HG02571 (cell line): ENCODE measurements around the gene TRIM37.
A peak's percentile ranks its signal among the peaks of the same experiment; 100 is the strongest.

ENCODE experiments used
- ATAC-seq: cut with Tn5 transposase; IDR thresholded peaks from one replicate; pipeline ENCODE4 v1.9.1; 2021; ENCODE audit warnings: mild to moderate bottlenecking, moderate library complexity; ENCODE audit not compliant: unreplicated experiment

TRIM37 gene

DNA sequence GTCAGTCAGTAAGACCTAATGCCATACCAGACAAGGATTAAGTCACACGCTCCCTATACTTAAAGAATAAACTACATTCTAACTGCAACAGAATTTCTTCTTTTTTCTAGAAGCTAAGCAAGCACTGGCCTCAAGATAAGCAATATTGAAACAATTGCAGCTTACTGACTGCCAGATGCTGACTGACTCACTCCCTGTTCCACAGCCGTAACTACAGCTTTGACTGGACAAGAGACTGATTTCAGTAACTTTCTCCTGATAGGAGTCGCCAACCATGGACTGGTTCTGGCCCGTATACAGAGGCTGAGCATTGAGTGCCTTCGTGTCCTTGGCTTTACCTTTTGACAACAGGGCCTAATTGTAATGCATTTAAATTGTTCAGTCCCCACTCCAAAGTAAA, 67.9 kb downstream of the TRIM37 start:
- no peak for ATAC-seq

DNA sequence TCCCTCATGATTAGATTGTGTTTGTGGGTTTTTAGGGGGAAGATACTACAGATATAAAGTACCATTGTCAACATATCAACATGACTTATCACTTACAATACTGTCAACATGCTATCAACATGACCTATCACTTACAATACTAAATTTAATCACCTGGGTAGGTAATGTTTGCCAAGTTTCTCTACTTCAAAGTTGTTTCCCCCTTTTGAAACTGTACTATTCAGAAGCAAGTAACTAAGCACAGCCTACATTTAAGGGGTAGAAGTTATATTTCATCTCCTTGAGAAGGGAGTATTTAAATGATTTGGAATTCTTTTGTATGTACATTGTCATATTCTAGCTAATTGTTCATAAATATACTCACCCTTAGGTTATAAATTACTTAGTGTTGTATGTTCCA, 68.7 kb downstream of the TRIM37 start:
- no peak for ATAC-seq

DNA sequence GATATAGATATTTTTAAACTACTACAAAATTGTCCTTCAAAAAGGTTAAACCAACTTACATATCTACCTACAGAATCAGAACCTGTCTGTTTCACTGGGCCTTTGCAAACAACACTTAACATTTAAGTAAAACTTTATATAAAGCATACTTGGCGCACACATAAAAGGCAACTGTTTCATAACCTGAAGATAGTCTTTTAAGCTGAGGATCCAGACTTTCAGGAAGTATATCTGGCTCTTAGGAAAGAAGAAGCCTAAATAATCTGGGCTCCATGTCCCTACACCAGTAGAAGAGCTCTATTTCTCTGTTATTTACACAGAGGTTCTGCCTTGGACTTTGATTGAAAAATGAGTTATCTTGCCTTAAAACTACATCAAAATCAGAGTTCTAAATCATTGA, 75.9 kb downstream of the TRIM37 start:
- ATAC-seq = no peak

DNA sequence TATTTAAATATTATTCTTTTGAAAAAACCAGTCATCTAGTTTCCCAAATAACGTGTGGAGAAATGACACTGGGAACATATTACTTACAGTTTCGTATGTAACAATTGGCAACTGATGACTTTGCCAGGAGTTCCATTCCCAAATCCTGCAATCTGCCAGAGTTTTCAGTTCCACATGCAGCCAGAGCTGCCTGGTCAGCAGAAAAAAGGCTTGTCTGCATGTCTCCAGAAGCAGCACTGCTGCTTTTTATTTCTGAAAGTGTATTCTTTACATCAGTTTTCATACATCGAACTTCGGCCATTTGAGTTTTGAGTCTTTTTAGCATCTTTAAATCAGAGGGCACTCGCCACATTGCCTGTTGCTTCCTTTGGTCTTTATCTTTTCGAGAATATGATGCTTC, 78.4 kb downstream of the TRIM37 start:
- ATAC-seq = no peak

DNA sequence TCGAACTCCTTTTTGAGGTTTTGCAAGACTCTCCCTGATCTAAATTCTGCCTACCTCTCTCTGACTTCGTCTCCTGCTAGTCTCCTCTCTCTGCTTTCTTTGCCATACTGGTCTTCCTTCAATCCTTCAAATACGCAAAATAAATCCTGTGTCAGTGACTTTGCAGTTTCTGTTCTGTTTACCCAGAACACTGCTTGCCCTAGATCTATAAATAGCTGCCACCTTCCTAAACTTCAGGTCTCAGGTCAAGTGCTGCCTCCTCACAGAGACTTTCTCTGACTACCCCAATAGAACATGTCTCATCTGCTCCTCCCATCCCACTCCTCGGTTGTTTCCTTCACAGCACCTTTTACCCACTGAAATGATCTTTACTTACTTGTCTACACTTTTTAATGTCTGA, 78.9 kb downstream of the TRIM37 start:
- no peak for ATAC-seq

DNA sequence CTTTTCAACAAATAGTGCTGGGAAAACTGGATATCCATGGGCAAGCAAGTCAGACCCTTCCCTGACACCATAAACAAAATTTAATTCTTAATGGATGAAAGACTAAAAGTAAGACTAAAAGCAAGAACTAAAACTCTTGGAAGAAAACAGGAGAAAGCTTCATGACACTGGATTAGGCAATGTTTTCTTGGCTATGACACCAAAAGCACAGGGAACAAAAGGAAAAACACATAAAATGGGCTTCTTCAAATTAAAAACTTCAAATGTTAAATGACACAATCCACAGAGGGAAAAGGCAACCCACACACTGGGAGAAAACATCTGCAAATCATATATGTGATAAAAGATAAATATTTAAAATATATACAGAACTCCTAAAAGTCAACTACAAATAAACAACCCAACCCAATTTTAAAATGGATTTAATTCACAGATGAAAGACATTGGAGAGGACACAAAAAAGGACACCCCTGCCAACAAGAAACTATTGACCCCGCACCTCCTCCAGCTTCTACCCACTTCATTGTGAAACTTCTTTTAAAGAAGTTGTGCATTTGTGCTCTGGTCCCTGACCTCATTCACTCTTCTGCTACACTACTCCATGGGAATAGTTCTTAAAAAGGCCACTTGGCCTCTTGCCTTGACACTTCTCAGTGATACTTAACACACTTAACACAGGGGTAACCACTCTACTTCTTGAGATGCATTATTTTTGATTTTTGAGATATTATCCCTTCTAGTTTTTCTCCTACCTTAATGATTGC, 80.3 kb downstream of the TRIM37 start:
- ATAC-seq = no peak

DNA sequence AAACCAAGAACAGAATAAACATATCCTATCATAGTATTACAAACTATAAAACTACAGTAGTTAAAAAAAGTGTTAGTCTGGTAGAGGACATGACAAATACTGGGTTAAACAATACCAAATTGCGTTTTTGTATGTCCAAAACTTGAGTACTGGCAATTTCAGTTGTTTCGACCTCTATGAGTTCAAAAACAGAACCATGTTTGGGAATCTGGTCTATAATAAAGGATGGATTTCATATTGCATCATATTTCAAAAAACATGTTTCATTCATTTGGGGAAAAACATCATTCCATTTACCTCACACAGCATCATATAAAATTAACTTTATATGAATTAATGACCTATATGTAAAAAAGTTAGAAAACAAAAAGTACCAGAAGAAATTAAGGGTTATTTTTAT, 81.8 kb downstream of the TRIM37 start:
- ATAC-seq = no peak

DNA sequence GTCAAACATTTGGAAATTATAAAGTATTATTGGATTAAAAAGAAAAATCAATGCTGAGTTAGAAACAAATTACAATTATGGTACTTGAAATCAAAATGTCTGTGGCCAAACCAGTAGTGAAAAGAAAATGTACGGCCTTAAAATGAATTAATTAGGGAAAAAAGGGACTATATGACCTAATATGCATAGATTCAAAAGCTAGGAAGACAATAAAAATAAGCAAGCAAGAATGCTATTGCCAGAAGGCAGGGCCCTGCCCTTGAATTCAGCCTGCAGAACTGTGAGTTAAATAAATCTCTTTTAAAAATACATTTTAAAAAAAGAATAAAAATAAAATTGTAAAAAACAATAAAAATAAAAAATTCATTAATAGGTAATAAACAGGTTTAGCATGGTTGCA, 88.7 kb downstream of the TRIM37 start:
- ATAC-seq = no peak

DNA sequence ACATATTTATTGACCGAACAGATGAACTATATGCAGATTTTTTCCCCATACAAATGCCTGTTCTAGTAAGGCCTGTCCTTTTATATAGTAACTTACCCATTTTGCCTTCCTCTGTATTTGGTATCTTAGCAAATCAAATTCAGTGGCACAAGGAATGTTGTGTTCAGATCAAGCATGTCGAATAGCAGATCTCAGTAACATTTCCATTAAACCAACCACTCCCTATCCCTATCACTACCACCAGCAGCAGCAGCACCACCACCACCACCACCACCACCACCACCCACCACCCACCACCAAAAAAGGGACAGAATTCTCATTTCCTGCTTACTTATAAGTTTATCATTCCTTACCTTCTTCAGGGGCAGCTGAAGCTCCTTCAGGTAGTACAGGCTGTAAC, 94.7 kb downstream of the TRIM37 start:
- no peak for ATAC-seq

DNA sequence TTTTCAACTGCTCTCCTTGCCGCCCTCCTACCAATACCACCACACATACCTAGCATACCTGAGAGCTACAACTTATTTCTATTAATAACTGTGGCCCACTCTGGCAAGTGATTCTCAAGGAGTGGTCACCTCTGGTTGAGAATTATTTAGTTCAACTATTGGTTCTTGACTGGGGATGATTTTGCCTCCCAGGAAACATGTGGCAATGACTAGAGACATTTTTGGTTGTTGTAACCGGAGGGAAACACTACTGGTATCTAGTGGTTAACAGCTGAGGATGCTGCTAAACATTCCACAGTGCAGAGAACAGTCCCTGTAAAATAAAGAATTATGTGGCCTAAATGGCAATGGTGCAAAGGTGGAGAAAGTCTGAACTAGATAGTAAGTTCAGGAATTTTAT, 96.7 kb downstream of the TRIM37 start:
- ATAC-seq = no peak

DNA sequence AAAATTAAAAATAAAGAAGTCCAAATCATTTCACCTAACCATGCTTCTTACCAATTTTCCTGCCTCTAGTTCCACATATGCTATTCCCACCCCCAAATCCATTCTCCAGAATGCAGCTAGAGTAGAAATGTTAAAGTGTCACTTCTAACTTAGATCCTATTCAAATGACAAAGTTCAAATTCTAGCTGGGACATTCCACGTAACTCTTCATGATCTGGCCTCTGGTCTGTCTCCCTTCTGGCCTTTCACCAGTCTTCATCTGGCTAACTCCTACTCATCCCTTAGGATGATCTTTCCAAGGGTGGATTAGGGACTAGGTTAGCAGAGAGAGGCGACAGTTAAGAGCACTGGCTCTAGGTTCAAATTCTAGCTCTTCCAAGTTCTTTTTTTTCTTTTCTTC, 97.9 kb downstream of the TRIM37 start:
- no peak for ATAC-seq

DNA sequence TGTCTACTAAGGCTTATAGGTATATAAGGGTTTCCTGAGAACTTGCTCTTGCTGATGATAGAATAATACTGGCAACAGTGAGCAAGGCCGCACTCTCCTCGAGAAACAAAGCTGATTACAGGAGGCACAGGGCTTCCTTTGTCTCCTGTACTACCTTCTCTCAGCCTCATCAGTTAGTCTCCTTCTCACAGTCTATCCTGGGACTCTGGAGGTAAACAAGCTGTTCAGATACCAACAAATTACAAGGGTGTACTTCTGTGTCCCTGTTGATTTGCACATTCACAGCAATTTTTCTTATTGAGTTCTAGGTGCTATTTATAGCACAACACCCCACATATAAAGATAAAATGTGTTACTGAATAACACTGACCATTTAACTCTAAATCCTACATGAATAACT, 98.7 kb downstream of the TRIM37 start:
- no peak for ATAC-seq

DNA sequence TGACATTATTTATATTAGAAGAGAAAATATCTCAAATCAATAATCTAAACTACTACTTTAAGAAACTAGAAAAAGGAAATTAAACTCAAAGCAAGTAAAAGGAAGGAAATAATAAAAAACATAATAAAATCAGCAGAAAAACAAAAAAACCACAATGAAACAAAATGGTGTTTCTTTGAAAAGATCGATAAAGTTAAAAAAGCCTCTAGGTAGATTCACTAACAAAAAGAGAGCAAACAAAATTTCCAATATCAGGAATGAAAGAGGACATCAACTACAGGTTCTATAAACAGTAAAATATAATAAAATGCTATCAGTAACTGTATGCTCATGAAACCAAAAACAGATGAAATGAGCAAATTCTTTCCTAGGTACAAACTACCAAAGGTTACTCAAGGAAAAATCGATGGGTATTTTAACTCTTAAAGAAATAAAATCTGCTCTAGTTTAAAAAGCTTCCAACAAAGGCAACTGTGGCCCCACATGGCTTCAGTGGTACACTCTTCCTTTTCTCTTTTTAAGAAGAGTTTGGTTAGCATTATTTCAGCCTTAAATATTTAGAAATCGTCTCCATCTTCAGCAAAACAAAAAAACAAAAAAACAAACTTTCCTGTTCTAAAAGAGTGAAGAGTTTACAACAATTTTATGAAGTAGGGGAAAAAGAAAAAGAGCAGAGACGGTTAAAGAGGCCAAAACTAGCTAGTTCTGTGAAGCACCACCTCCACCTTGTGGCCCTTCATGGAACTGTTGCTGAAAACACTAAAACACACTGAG, 102.2 kb downstream of the TRIM37 start:
- ATAC-seq = no peak

DNA sequence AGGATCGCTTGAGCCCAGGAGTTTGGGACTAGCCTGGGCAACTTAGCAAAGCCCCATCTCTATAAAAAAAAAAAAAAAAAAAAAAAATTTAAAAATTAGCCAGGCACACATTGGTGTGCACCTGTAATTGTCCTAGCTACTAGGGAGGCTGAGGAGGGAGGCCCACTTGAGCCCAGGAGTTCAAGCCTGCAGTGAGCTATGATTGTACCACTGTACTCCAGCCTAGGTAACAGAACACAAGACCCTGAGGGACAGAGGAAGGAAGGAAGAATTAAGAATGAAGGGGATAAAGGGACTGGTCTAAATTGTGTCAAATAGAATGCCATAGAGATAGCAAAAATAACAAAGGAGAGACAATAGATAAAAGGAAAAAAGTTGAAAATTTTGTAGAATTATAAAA, 102.8 kb downstream of the TRIM37 start:
- no peak for ATAC-seq

DNA sequence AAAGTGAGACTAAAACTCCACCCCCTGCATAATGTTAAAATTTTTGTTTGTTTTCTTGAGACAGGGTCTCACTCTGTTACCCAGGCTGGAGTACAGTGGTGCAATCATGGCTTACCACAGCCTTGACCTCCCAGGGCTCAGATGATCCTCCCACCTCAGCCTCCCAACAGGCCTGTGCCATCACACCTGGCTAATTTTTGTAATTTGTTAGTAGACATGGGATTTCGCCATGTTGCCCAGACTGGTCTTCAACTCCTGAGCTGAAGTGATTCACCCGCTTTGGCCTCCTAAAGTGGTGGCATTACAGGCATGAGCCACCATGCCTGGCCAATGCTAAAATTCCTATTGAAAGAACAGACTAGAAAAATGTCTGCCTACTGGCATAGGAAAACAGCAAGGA, 103.8 kb downstream of the TRIM37 start:
- no peak for ATAC-seq

DNA sequence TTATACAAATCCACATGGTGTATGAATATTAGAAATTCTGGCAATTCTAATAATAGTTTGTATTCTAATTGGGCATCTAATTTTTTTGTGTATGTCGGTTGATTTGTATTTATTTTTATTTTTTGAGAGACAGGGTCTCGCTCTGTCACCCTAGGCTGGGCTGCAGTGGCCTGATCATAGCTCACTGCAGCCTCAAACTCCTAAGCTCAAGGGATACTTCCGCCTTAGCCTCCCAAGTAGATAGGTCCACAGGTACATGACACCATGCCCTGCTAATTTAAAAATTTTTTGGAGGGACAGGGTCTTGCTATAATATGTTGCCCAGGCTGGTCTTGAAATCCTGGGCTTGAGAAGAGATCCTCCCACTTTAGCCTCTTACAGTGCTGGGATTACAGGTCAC, 104.6 kb downstream of the TRIM37 start:
- ATAC-seq = no peak

DNA sequence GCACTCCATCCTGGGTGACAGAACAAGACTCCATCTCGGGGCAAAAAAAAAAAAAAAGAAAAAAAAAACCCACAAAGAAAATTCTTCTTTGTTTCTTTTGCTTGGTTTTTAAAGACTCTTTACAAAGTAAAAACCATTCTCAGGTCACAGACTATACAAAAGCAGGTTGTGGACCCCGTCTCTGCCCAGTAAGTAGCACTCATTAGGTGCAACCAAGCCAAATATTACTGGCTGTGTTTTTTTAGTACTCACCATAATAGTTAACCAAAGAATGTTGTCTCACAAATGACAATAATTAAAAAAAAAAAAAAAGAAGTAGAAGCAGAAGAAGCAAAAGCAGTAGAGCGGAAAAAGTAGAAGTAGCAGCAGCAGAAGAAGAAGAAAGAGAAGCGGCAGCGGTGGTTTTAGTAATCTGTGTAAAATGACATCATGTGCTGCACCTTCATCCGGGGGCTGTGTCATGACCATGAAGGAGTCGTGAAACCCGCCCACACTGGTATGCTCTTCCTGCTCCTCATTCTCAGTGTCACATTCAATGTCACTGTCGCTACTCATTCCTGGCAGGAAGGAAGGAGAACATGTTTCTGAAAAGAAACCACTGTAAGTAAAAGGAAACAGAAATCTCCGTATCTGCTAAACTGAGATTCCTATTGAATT, 105.4 kb downstream of the TRIM37 start:
- peak; percentile 86 for ATAC-seq

DNA sequence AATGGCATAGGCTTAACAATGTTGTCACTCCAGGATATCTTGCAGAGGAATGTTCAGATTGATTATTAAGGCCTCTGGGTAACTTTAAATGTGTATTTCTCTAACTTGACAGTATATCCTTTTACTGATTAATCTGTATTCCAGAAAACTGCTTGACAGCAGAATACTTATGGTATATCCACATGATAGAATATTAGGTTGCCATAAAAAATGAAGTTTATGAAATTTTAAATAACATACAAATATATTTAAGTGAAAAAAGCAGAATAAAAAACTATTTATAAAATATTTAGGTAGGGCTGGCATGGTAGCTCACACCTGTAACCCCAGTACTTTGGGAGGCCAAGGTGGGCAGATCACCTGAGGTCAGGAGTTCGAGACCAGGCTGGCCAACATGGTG, 106.7 kb downstream of the TRIM37 start:
- no peak for ATAC-seq

DNA sequence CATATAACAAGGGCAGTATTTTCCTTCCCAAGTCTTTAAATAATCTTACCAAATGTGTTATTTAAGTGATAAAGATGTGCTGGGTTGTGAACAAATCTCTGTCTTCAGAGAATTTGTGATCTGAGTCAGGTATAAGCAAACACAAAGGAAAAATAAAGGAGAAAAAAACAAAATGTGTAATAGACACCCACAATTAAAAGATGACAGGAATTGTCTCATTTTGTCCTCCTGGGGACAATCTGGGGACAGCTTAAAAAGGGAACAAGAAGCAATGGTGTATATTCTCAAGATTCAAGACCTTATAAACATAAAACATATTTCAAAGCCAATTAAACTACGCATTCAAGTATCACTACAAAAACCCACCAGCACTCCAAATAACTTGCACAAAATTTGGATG, 107.2 kb downstream of the TRIM37 start:
- ATAC-seq = no peak

DNA sequence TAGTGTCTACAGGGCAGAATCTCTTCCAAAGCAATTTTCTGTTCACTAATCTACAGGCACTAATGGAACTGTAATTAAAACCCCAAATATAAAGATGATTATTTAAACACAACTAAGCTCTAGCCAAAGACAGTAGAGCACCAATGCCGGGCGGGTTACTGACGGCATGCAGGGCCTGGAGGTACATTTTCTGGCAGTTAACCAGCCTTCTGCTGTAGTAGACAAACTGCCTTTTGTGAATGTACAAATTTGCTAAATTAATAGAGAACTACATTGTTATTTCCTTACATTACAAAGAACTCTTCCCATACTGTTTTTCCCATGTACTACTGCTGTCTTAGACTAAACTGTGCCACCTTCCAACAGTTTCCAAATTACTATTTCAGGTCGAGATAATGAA, 107.8 kb downstream of the TRIM37 start:
- no peak for ATAC-seq

DNA sequence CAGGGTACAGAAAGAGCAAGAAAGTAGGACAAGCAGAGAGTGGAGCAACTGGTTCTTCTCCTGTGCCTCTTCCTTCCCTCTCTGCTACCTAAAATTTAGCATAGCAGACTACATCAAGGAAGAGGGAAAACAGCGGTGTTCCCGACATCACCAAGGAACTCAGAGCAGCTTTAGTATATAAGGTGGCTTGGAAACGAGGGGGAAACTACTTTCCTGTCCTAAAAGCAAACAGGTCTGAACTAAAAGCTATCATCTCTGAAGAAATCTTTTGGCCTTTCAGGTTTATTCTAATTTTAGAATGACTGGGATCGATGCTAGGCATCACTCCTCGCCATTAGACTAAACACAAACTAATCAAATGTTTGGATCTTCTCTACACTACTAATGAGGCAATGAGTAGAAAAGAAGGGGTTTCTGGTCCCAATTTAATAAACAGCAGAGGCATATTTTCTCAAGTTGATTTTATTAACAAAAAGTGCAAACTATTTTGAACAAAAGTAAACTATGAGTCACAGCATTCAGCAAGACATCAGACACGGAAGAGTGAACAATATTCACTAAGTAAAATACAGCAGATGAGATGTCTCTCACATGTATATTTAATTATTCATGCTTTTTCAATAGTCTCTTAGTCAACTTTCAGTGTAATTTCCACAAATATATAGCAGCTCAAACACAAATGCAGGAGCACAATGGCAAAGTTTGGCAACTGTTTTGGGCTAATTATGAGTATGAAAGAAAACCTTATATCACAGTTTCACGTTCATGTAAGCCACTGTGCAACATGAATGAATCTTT, 108.7 kb downstream of the TRIM37 start:
- no peak for ATAC-seq
